OCI-LY1 (cell line): Measurements from ENCODE around the gene FHIP1A.

Experiments
- H2AFZ ChIP-seq: fragments of 200-600 bp; sonication (generic), shearing (Covaris generic); 2 replicates; pipeline ENCODE4 v1.6.0; 2014; ENCODE audit warnings: antibody characterized with exemption, mild to moderate bottlenecking, low read length
- H3F3A ChIP-seq: fragments of 200-600 bp; sonication (generic), shearing (Covaris generic); 2 replicates; pipeline ENCODE4 v1.6.0; 2014; ENCODE audit warnings: mild to moderate bottlenecking, antibody characterized with exemption, low read length, moderate library complexity; ENCODE audit not compliant: insufficient read depth
- H3K27ac ChIP-seq: fragments of 200-600 bp; sonication (generic); 2 replicates; pipeline ENCODE4 v1.5.1; 2014; ENCODE audit warnings: low read length, mixed run types, mild to moderate bottlenecking, low read depth; ENCODE audit not compliant: poor library complexity, severe bottlenecking
- H3K27me3 ChIP-seq: fragments of 200-600 bp; sonication (generic); 2 replicates; pipeline ENCODE4 v1.6.0; 2014; ENCODE audit warnings: antibody characterized with exemption, mild to moderate bottlenecking, low read length, moderate library complexity; ENCODE audit not compliant: insufficient read depth
- H3K36me3 ChIP-seq: fragments of 200-600 bp; sonication (generic); 2 replicates; pipeline ENCODE4 v1.6.1; 2014; ENCODE audit warnings: mild to moderate bottlenecking, antibody characterized with exemption, low read length, moderate library complexity, mixed read lengths; ENCODE audit not compliant: insufficient read depth
- H3K4me1 ChIP-seq: fragments of 200-600 bp; sonication (generic); 2 replicates; pipeline ENCODE4 v1.5.1; 2014; ENCODE audit warnings: mild to moderate bottlenecking, low read length, moderate library complexity; ENCODE audit not compliant: insufficient read depth, severe bottlenecking
- H3K4me2 ChIP-seq: fragments of 200-600 bp; sonication (generic), shearing (Covaris generic); 2 replicates; pipeline ENCODE4 v1.6.1; 2014; ENCODE audit warnings: low read length
- H3K4me3 ChIP-seq: fragments of 200-600 bp; sonication (generic); 2 replicates; pipeline ENCODE4 v1.5.1; 2014; ENCODE audit warnings: low read length, low read depth, mild to moderate bottlenecking, mixed read lengths; ENCODE audit not compliant: poor library complexity, severe bottlenecking
- H3K79me2 ChIP-seq: fragments of 200-600 bp; shearing (Covaris generic); 2 replicates; pipeline ENCODE4 v1.6.1; 2016; ENCODE audit warnings: mixed run types, low read length, mixed read lengths; ENCODE audit not compliant: insufficient read depth
- H3K9ac ChIP-seq: fragments of 200-600 bp; sonication (generic), shearing (Covaris generic); 2 replicates; pipeline ENCODE4 v1.6.1; 2014; ENCODE audit warnings: mild to moderate bottlenecking, low read length, mixed read lengths
- H3K9me2 ChIP-seq: fragments of 200-600 bp; sonication (generic), shearing (Covaris generic); 2 replicates; pipeline ENCODE4 v1.6.1; 2014; ENCODE audit warnings: low read depth, mild to moderate bottlenecking, low read length, mixed read lengths
- H3K9me3 ChIP-seq: fragments of 200-600 bp; shearing (Covaris generic); 2 replicates; pipeline ENCODE4 v1.6.1; 2014; ENCODE audit warnings: low read length, mixed read lengths
- H4K20me1 ChIP-seq: fragments of 200-600 bp; sonication (generic), shearing (Covaris generic); 2 replicates; pipeline ENCODE4 v1.6.0; 2016; ENCODE audit warnings: mild to moderate bottlenecking, low read length; ENCODE audit not compliant: insufficient read depth
- CTCF ChIP-seq: fragments of 200-600 bp; sonication (generic), shearing (Covaris generic); IDR thresholded peaks from 2 replicates; pipeline ENCODE4 v1.5.1; 2017; ENCODE audit warnings: mild to moderate bottlenecking, antibody characterized with exemption, low read length, moderate library complexity, mixed read lengths
- EZH2 ChIP-seq: fragments of 200-600 bp; sonication (generic), shearing (Covaris generic); IDR thresholded peaks from 2 replicates; pipeline ENCODE4 v1.8.0; 2017; ENCODE audit warnings: borderline replicate concordance, mixed run types, mild to moderate bottlenecking, antibody characterized with exemption, low read length, moderate library complexity, mixed read lengths

Gene FHIP1A

GRCh38 chr4:151417766-151418376 is 8.9 kb downstream of the FHIP1A start:
- Histone ChIP-seq H3F3A (no peaks in the 10 kb centered on the region), H4K20me1 (no peaks in the 10 kb centered on the region), H3K27ac (no peak overlapping the region), H3K9me2 (no peaks in the 10 kb centered on the region), H3K79me2 (no peaks in the 10 kb centered on the region), H3K27me3 (no peaks in the 10 kb centered on the region), H2AFZ (no peak overlapping the region), H3K9me3 (no peaks in the 10 kb centered on the region), H3K4me2 (no peak overlapping the region), H3K4me1 (no peaks in the 10 kb centered on the region), H3K9ac (no peak overlapping the region), H3K4me3 (no peak overlapping the region), H3K36me3 (no peaks in the 10 kb centered on the region)
- TF ChIP-seq CTCF (no peak), EZH2 (no peak)

- H3F3A ChIP-seq: no peaks in the 10 kb centered on the region
- H3K4me1 ChIP-seq: no peaks in the 10 kb centered on the region
- no peaks in the 10 kb centered on the region for H3K9me3 ChIP-seq
- H3K4me3 ChIP-seq: no peak overlapping the region
- H3K9me2 ChIP-seq: no peaks in the 10 kb centered on the region
- H3K27me3 ChIP-seq: no peaks in the 10 kb centered on the region
- H3K27ac ChIP-seq: no peak overlapping the region
- no peak overlapping the region for H2AFZ ChIP-seq
- H3K4me2 ChIP-seq: no peak overlapping the region
- H3K79me2 ChIP-seq: no peaks in the 10 kb centered on the region
- H4K20me1 ChIP-seq: no peaks in the 10 kb centered on the region
- no peaks in the 10 kb centered on the region for H3K36me3 ChIP-seq
- TF ChIP-seq CTCF: no peak
- TF ChIP-seq EZH2: no peak
- H3K9ac ChIP-seq: no peak overlapping the region
Measured at GRCh38 chr4:151418385-151418784, 9.4 kb downstream of the FHIP1A start.

- no peaks in the 10 kb centered on the region for H3F3A ChIP-seq
- no peaks in the 10 kb centered on the region for H3K9me3 ChIP-seq
- no peaks in the 10 kb centered on the region for H4K20me1 ChIP-seq
- no peak overlapping the region for H3K4me3 ChIP-seq
- H3K27me3 ChIP-seq: no peaks in the 10 kb centered on the region
- no peaks in the 10 kb centered on the region for H3K79me2 ChIP-seq
- no peaks in the 10 kb centered on the region for H3K36me3 ChIP-seq
- no peak overlapping the region for H2AFZ ChIP-seq
- no peak overlapping the region for H3K27ac ChIP-seq
- H3K4me2 ChIP-seq: no peak overlapping the region
- no peak for TF ChIP-seq EZH2
- TF ChIP-seq CTCF: no peak
- H3K9me2 ChIP-seq: no peaks in the 10 kb centered on the region
- H3K9ac ChIP-seq: no peak overlapping the region
- no peaks in the 10 kb centered on the region for H3K4me1 ChIP-seq
Measured at GRCh38 chr4:151418856-151419255, 9.9 kb downstream of the FHIP1A start.
